Endodermal cell (in vitro differentiated cells): ENCODE data around the gene ERG. TPM values are rescaled to one million over a fixed set of nuclear protein-coding genes. Genes with fewer than 3 reads are reported as not detected.

Experiments used
- DNase-seq: peaks from one replicate; pipeline ENCODE4 v3.0.0-alpha.2; 2017
- H3K27ac ChIP-seq: 2 replicates; pipeline ENCODE4 v1.5.1; 2013; ENCODE audit warnings: mild to moderate bottlenecking, low read depth, low read length, moderate library complexity
- H3K27me3 ChIP-seq: 2 replicates; pipeline ENCODE4 v1.6.1; 2013; ENCODE audit warnings: mild to moderate bottlenecking, low read length, moderate library complexity; ENCODE audit not compliant: insufficient read depth, control insufficient read depth, poor library complexity, severe bottlenecking
- H3K36me3 ChIP-seq: 2 replicates; pipeline ENCODE4 v1.7.0; 2013; ENCODE audit warnings: mild to moderate bottlenecking, low read length, moderate library complexity; ENCODE audit not compliant: control insufficient read depth, insufficient read depth
- H3K4me1 ChIP-seq: one replicate; pipeline ENCODE4 v1.7.0; 2013; ENCODE audit warnings: low read length; ENCODE audit not compliant: control insufficient read depth, insufficient read depth
- H3K4me3 ChIP-seq: 2 replicates; pipeline ENCODE4 v1.5.1; 2013; ENCODE audit warnings: mild to moderate bottlenecking, low read length, moderate library complexity
- H3K9ac ChIP-seq: 2 replicates; pipeline ENCODE4 v1.6.1; 2013; ENCODE audit warnings: mild to moderate bottlenecking, low read length, moderate library complexity; ENCODE audit not compliant: poor library complexity, severe bottlenecking; ENCODE audit errors: extremely low read depth
- H3K9me3 ChIP-seq: 2 replicates; pipeline ENCODE4 v1.6.1; 2013; ENCODE audit warnings: mild to moderate bottlenecking, low read length, moderate library complexity; ENCODE audit not compliant: control insufficient read depth
- H3K27ac Mint-ChIP-seq: 2 replicates; pipeline ENCODE4 v1.8.0; 2020; ENCODE audit warnings: mixed read lengths
- H3K27me3 Mint-ChIP-seq: 2 replicates; pipeline ENCODE4 v1.8.0; 2021; ENCODE audit warnings: mild to moderate bottlenecking, mixed read lengths; ENCODE audit not compliant: insufficient read depth
- H3K36me3 Mint-ChIP-seq: 2 replicates; pipeline ENCODE4 v1.8.0; 2020; ENCODE audit warnings: low read depth, mixed read lengths
- H3K4me1 Mint-ChIP-seq: 2 replicates; pipeline ENCODE4 v1.8.0; 2020; ENCODE audit warnings: mixed read lengths
- H3K4me3 Mint-ChIP-seq: 2 replicates; pipeline ENCODE4 v1.8.0; 2020; ENCODE audit warnings: mild to moderate bottlenecking, moderate library complexity, mixed read lengths
- H3K9me3 Mint-ChIP-seq: 2 replicates; pipeline ENCODE4 v1.8.0; 2020; ENCODE audit warnings: mild to moderate bottlenecking, mixed read lengths
- CTCF ChIP-seq: fragments of 200-600 bp; sonication (generic); conservative IDR thresholded peaks from 2 replicates; pipeline ENCODE4 v1.5.0; 2021; ENCODE audit warnings: antibody characterized with exemption, mild to moderate bottlenecking
- WGBS, 2 experiments: methylation state at CpG; one replicate each; pipeline versions ENCODE4 v1.1.5 to v1.1.7; 2013; ENCODE audit warnings: missing lambda C conversion rate in 2 of 2, mixed read lengths in 1 of 2; ENCODE audit not compliant: insufficient coverage in 1 of 2, insufficient read length in 1 of 2; 5-methylcytosine and 5-hydroxymethylcytosine counted together
- total RNA-seq, 2 donors: library from RNA; stranded (reverse); fragmentation: NEBNext Ultra II Directional in 1 of 2; extraction: Animal tissue kit (Norgen Biotek cat#: 25700) in 1 of 2; gene quantifications; 2 replicates in 1 of 2; 3 replicates in 1 of 2; pipeline ENCODE4 v1.2.1, GENCODE V29; 2021

The ERG gene
- total RNA-seq, 2 donors from 2014 or later = not detected

GRCh38 chr21:38538353-38538752 lies 40.1 kb upstream of the ERG start:
- no peaks in the 10 kb centered on the region for H3K27me3 Mint-ChIP-seq

GRCh38 chr21:38534591-38534990 lies 36.3 kb upstream of the ERG start:
- Mint-ChIP-seq H3K9me3 (no peaks in the 10 kb centered on the region), H3K4me3 (no peak overlapping the region), H3K36me3 (no peaks in the 10 kb centered on the region)

More at GRCh38 chr21:38538353-38538752, 40.1 kb upstream of the ERG start:
- no peak overlapping the region for H3K4me3 Mint-ChIP-seq
- 100% methylated on average over 1 of the region's 1 CpG; no CpG with 5 or more reads in 1 of the 2 experiments for WGBS, 2 experiments
- H3K9ac ChIP-seq = no peak overlapping the region
- no peaks in the 10 kb centered on the region for H3K36me3 Mint-ChIP-seq
- no peaks in the 10 kb centered on the region for H3K36me3 ChIP-seq
- TF ChIP-seq CTCF = no peak
- no peak overlapping the region for H3K27ac ChIP-seq
- H3K4me3 ChIP-seq = no peak overlapping the region
- no peak for DNase-seq
- H3K27ac Mint-ChIP-seq = no peak overlapping the region
- H3K9me3 ChIP-seq = no peaks in the 10 kb centered on the region
- H3K4me1 ChIP-seq = no peaks in the 10 kb centered on the region
- no peaks in the 10 kb centered on the region for H3K9me3 Mint-ChIP-seq
- H3K4me1 Mint-ChIP-seq = no peaks in the 10 kb centered on the region
- no peaks in the 10 kb centered on the region for H3K27me3 ChIP-seq

GRCh38 chr21:38533887-38534286 lies 35.6 kb upstream of the ERG start:
- Histone ChIP-seq H3K4me1 (no peaks in the 10 kb centered on the region), H3K4me3 (no peak overlapping the region), H3K9me3 (no peaks in the 10 kb centered on the region), H3K36me3 (no peaks in the 10 kb centered on the region), H3K27me3 (no peaks in the 10 kb centered on the region), H3K9ac (no peak overlapping the region), H3K27ac (no peak overlapping the region)
- 67% methylated on average over 2 of the region's 2 CpGs for WGBS, 2 experiments
- no peaks in the 10 kb centered on the region for H3K9me3 Mint-ChIP-seq
- H3K27ac Mint-ChIP-seq = no peak overlapping the region
- no peak for TF ChIP-seq CTCF
- no peaks in the 10 kb centered on the region for H3K4me1 Mint-ChIP-seq
- no peaks in the 10 kb centered on the region for H3K36me3 Mint-ChIP-seq
- DNase-seq = no peak
- H3K27me3 Mint-ChIP-seq = no peaks in the 10 kb centered on the region
- H3K4me3 Mint-ChIP-seq = no peak overlapping the region

More at GRCh38 chr21:38534591-38534990, 36.3 kb upstream of the ERG start:
- Mint-ChIP-seq H3K4me1 (no peaks in the 10 kb centered on the region), H3K27me3 (no peaks in the 10 kb centered on the region), H3K27ac (no peak overlapping the region)
- H3K36me3 ChIP-seq = no peaks in the 10 kb centered on the region
- no peaks in the 10 kb centered on the region for H3K27me3 ChIP-seq
- no peaks in the 10 kb centered on the region for H3K4me1 ChIP-seq
- no peak for TF ChIP-seq CTCF
- no peak overlapping the region for H3K4me3 ChIP-seq
- H3K9me3 ChIP-seq = no peaks in the 10 kb centered on the region
- 87% methylated on average over 3 of the region's 3 CpGs; no CpG with 5 or more reads in 1 of the 2 experiments for WGBS, 2 experiments
- no peak overlapping the region for H3K27ac ChIP-seq
- no peak overlapping the region for H3K9ac ChIP-seq
- no peak for DNase-seq
